Panc1 (cell line): ENCODE data around the gene NMRK2.

Experiments used
- POLR2AphosphoS5 ChIP-seq: IDR thresholded peaks from 2 replicates; pipeline ENCODE4 v1.6.1; 2012; ENCODE audit warnings: mild to moderate bottlenecking, low read depth, low read length, moderate library complexity
- TF ChIP-seq, protein P1 (sequence below): fragments of 450-650 bp; IDR thresholded peaks from 2 replicates; pipeline ENCODE4 v1.5.1; 2017; ENCODE audit warnings: mild to moderate bottlenecking

DNA sequence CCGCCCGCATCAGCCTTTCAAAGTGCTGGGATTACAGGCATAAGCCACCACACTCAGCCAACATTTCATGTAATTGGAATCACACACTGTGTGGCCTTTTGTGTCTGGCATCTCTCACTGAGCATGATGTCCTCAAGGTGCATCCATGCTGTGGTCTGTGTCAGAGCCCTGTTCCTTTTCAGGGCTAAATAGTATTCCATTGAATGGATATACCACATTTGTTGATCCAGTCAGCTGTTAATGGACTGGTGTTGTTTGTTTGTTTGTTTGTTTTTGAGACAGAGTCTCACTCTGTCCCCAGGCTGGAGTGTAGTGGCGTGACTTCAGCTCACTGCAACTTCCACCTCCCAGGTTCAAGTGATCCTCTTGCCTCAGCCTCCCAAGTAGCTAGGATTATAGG, 34.4 kb upstream of the NMRK2 start:
- TF ChIP-seq, protein P1, sequence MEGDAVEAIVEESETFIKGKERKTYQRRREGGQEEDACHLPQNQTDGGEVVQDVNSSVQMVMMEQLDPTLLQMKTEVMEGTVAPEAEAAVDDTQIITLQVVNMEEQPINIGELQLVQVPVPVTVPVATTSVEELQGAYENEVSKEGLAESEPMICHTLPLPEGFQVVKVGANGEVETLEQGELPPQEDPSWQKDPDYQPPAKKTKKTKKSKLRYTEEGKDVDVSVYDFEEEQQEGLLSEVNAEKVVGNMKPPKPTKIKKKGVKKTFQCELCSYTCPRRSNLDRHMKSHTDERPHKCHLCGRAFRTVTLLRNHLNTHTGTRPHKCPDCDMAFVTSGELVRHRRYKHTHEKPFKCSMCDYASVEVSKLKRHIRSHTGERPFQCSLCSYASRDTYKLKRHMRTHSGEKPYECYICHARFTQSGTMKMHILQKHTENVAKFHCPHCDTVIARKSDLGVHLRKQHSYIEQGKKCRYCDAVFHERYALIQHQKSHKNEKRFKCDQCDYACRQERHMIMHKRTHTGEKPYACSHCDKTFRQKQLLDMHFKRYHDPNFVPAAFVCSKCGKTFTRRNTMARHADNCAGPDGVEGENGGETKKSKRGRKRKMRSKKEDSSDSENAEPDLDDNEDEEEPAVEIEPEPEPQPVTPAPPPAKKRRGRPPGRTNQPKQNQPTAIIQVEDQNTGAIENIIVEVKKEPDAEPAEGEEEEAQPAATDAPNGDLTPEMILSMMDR = no peak
- TF ChIP-seq POLR2AphosphoS5 = no peak
